GM23248 (cell line): ENCODE data around the gene ZNF574. TPM values are rescaled to one million over a fixed set of nuclear protein-coding genes. Genes with fewer than 3 reads are reported as not detected.

Experiments
- DNase-seq: peaks from one replicate; pipeline ENCODE4 v3.0.0-alpha.2; 2015
- H2AFZ ChIP-seq: fragments of 200-600 bp; sonication (generic); 2 replicates; pipeline ENCODE4 v1.6.1; 2016; ENCODE audit warnings: antibody characterized with exemption
- H3F3A ChIP-seq: fragments of 200-600 bp; sonication (generic); 2 replicates; pipeline ENCODE4 v1.6.1; 2016; ENCODE audit warnings: mild to moderate bottlenecking, antibody characterized with exemption, mixed run types; ENCODE audit not compliant: insufficient read depth
- H3K27ac ChIP-seq: fragments of 200-600 bp; sonication (generic); 2 replicates; pipeline ENCODE4 v1.5.1; 2016; ENCODE audit warnings: mild to moderate bottlenecking
- H3K27me3 ChIP-seq: fragments of 200-600 bp; sonication (generic); replicated peaks from 2 replicates; pipeline ENCODE4 v1.6.1; 2016; ENCODE audit warnings: mild to moderate bottlenecking; ENCODE audit not compliant: insufficient read depth
- H3K36me3 ChIP-seq: fragments of 200-600 bp; sonication (generic); 2 replicates; pipeline ENCODE4 v1.6.1; 2016; ENCODE audit warnings: low read depth, mild to moderate bottlenecking
- H3K4me1 ChIP-seq: fragments of 200-600 bp; sonication (generic); 2 replicates; pipeline ENCODE4 v1.6.1; 2016; ENCODE audit warnings: mild to moderate bottlenecking; ENCODE audit not compliant: insufficient read depth
- H3K4me2 ChIP-seq: fragments of 200-600 bp; sonication (generic); one replicate; pipeline ENCODE4 v1.6.1; 2016; ENCODE audit warnings: mild to moderate bottlenecking; ENCODE audit not compliant: unreplicated experiment
- H3K4me3 ChIP-seq: fragments of 200-600 bp; sonication (generic); 2 replicates; pipeline ENCODE4 v1.5.1; 2016; ENCODE audit warnings: mild to moderate bottlenecking
- H3K79me2 ChIP-seq: fragments of 200-600 bp; sonication (generic); 2 replicates; pipeline ENCODE4 v1.6.1; 2016; ENCODE audit warnings: mild to moderate bottlenecking; ENCODE audit not compliant: insufficient read depth
- H3K9ac ChIP-seq: fragments of 200-600 bp; sonication (generic); 2 replicates; pipeline ENCODE4 v1.6.1; 2016; ENCODE audit warnings: mild to moderate bottlenecking
- H3K9me2 ChIP-seq: fragments of 200-600 bp; sonication (generic); 2 replicates; pipeline ENCODE4 v1.6.1; 2016; ENCODE audit warnings: mixed run types, mild to moderate bottlenecking, moderate library complexity; ENCODE audit not compliant: insufficient read depth
- H3K9me3 ChIP-seq: fragments of 200-600 bp; sonication (generic); one replicate; pipeline ENCODE4 v1.6.1; 2017; ENCODE audit warnings: low read depth
- H4K20me1 ChIP-seq: fragments of 200-600 bp; sonication (generic); 2 replicates; pipeline ENCODE4 v1.6.0; 2016; ENCODE audit not compliant: insufficient read depth
- EZH2 ChIP-seq: fragments of 200-600 bp; sonication (generic); IDR thresholded peaks from 2 replicates; pipeline ENCODE4 v1.6.1; 2018; ENCODE audit warnings: antibody characterized with exemption, mild to moderate bottlenecking; ENCODE audit not compliant: insufficient read depth, poor library complexity, severe bottlenecking
- EZH2phosphoT487 ChIP-seq: fragments of 200-600 bp; sonication (generic); IDR thresholded peaks from 2 replicates; pipeline ENCODE4 v1.6.1; 2018; ENCODE audit warnings: antibody characterized with exemption, moderate library complexity, mild to moderate bottlenecking, low read depth; ENCODE audit not compliant: insufficient read depth
- WGBS, 2 experiments: methylation state at CpG; one replicate each; pipeline ENCODE4 v1.1.6; 2015 to 2017; ENCODE audit warnings: low lambda C conversion rate in 2 of 2, low coverage in 1 of 2; ENCODE audit errors: missing lambda C conversion rate in 2 of 2; 5-methylcytosine and 5-hydroxymethylcytosine counted together
- in situ Hi-C: fragments of 300-500 bp; cut with MboI; formaldehyde crosslinking; loops from 2 replicates; pipeline ENCODE4 v1.15.0; 2020
- polyA plus RNA-seq: library from polyadenylated mRNA; unstranded; fragments of >200 nt; fragmentation: Nextera tagmentation; extraction: Ambion mirVana; gene quantifications from 2 replicates; pipeline ENCODE4 v1.2.1, GENCODE V29; 2016
- total RNA-seq: library from RNA; depleted of rRNA; stranded (reverse); fragments of >200 nt; shearing (Covaris generic); gene quantifications from 2 replicates; pipeline ENCODE4 v1.2.3, GENCODE V29; 2014; rRNA removed

The ZNF574 gene
- total RNA-seq, result 16.1 and 19.5 TPM in 2 replicates
- 14.8 and 16.6 TPM in 2 replicates for polyA plus RNA-seq

GRCh38 chr19:42075616-42076379 lies at the start of gene ZNF574:
ZNF574 (plus strand) TSS chr19:42076166; CDS start chr19:42078607, 2,441 bp downstream.
- no peaks in the 10 kb centered on the region for H3K36me3 ChIP-seq
- peaks cover 10% of the 10 kb centered on the region for H3K4me1 ChIP-seq
- no peaks in the 10 kb centered on the region for H3K9me3 ChIP-seq
- H3K27me3 ChIP-seq, result no peaks in the 10 kb centered on the region
- no peaks in the 10 kb centered on the region for H3K9me2 ChIP-seq
- peaks cover 48% of the 10 kb centered on the region for H3K79me2 ChIP-seq
- H3K4me2 ChIP-seq, result peak within 1 kb of the TSS; percentile 98
- peak within 1 kb of the TSS; percentile 95 for H3K9ac ChIP-seq
- peak within 1 kb of the TSS; percentile 84 for H2AFZ ChIP-seq
- peak within 1 kb of the TSS; percentile 91 for H3K27ac ChIP-seq
- DNase-seq, result peak; percentile 100
- in situ Hi-C loops, result no loop called here
- 0 to 1% methylated on average over 77 to 78 of the region's 80 CpGs for WGBS, 2 experiments
- no peaks in the 10 kb centered on the region for H3F3A ChIP-seq
- peak within 1 kb of the TSS; percentile 99 for H3K4me3 ChIP-seq
- no peaks in the 10 kb centered on the region for H4K20me1 ChIP-seq
- no peak for TF ChIP-seq EZH2
- TF ChIP-seq EZH2phosphoT487, result no peak

GRCh38 chr19:42028304-42029216 lies 47.4 kb upstream of the ZNF574 start:
- no peak overlapping the region for H3K4me2 ChIP-seq
- no peaks in the 10 kb centered on the region for H3K27me3 ChIP-seq
- no peak for TF ChIP-seq EZH2phosphoT487
- TF ChIP-seq EZH2, result no peak
- peaks cover 22% of the 10 kb centered on the region for H3K4me1 ChIP-seq
- H4K20me1 ChIP-seq, result no peaks in the 10 kb centered on the region
- no peaks in the 10 kb centered on the region for H3K9me2 ChIP-seq
- WGBS, 2 experiments, result 51 to 52% methylated on average over 8 of the region's 8 CpGs
- no peak overlapping the region for H3K4me3 ChIP-seq
- no peaks in the 10 kb centered on the region for H3K9me3 ChIP-seq
- in situ Hi-C loops, result no loop called here
- DNase-seq, result no peak
- H3K79me2 ChIP-seq, result no peaks in the 10 kb centered on the region
- no peak overlapping the region for H3K9ac ChIP-seq
- H2AFZ ChIP-seq, result no peak overlapping the region
- no peaks in the 10 kb centered on the region for H3F3A ChIP-seq
- H3K36me3 ChIP-seq, result no peaks in the 10 kb centered on the region
- H3K27ac ChIP-seq, result no peak overlapping the region

GRCh38 chr19:42030645-42031440 lies 45.1 kb upstream of the ZNF574 start:
- Histone ChIP-seq H3K4me1 (no peaks in the 10 kb centered on the region), H3K36me3 (no peaks in the 10 kb centered on the region), H3K79me2 (no peaks in the 10 kb centered on the region), H3K9me3 (no peaks in the 10 kb centered on the region), H3K9me2 (no peaks in the 10 kb centered on the region), H3K9ac (no peak overlapping the region), H2AFZ (no peak overlapping the region), H3K27me3 (no peaks in the 10 kb centered on the region), H3K4me3 (no peak overlapping the region), H3F3A (no peaks in the 10 kb centered on the region), H4K20me1 (no peaks in the 10 kb centered on the region), H3K27ac (no peak overlapping the region), H3K4me2 (no peak overlapping the region)
- in situ Hi-C loops, result no loop called here
- TF ChIP-seq EZH2, result no peak
- no peak for TF ChIP-seq EZH2phosphoT487
- DNase-seq, result no peak
- 61 to 62% methylated on average over 7 of the region's 7 CpGs for WGBS, 2 experiments

- Histone ChIP-seq H3K9ac (no peak overlapping the region), H3K9me2 (no peaks in the 10 kb centered on the region), H3K27ac (no peak overlapping the region), H3K4me3 (no peak overlapping the region), H3K4me1 (no peaks in the 10 kb centered on the region), H3K4me2 (no peak overlapping the region), H2AFZ (no peak overlapping the region), H4K20me1 (no peaks in the 10 kb centered on the region), H3K27me3 (no peaks in the 10 kb centered on the region), H3K9me3 (no peaks in the 10 kb centered on the region), H3K36me3 (no peaks in the 10 kb centered on the region), H3F3A (no peaks in the 10 kb centered on the region), H3K79me2 (no peaks in the 10 kb centered on the region)
- TF ChIP-seq EZH2phosphoT487 (no peak), EZH2 (no peak)
- 67 to 75% methylated on average over 5 of the region's 5 CpGs for WGBS, 2 experiments
- DNase-seq, result no peak
- in situ Hi-C loops, result no loop called here
Measured at GRCh38 chr19:42032431-42032830, 43.5 kb upstream of the ZNF574 start.
